ENCODE measurements around the gene HDAC10.
A peak's percentile ranks its signal among the peaks of the same experiment; 100 is the strongest.

HDAC10 gene

DNA sequence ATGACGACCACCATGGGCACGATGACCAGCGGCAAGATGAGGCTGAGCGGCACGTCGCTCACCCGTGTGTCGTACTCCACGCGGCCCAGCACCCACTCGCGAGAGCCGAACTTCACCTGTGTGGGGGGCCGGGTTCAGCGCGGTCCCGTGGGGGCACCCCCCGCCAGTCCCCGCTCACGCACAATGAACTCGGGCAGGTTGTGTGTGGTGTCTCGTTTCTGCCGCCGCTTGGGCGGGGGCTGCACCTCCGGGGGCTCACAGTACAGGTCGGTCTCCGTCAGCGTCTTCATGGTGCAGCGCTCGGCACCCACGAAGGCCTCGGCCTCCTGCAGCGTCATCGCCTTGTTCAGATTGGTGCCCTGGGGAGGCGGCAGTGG lies 30.3 kb upstream of the HDAC10 start:
- no peak overlapping the region for H3K23ac ChIP-seq (ENCODE audit: low read depth, low read length, poor library complexity)
- H3K9me3 ChIP-seq (replicated peaks in 1 of 2; ENCODE audit: control insufficient read depth in 2 of 2, insufficient read depth in 1 of 2, low read depth in 1 of 2, low read length in 2 of 2) = peaks cover 2 to 5% of the 10 kb centered on the region in 2 donors
- no peak overlapping the region for H3K4me2 ChIP-seq (ENCODE audit: insufficient read depth, low read length, poor library complexity, severe bottlenecking)
- no CpG with 5 or more reads among the region's 36 CpGs for WGBS, 2 donors (ENCODE audit: extremely low coverage in 2 of 2, insufficient read length in 2 of 2, insufficient replicate concordance in 1 of 2)
- H4K8ac ChIP-seq (ENCODE audit: low read depth, low read length) = no peak overlapping the region
- no peak overlapping the region for H3K4ac ChIP-seq (ENCODE audit: low read length)
- DNase-seq (ENCODE audit: low spot score) = no peak
- H3K4me3 ChIP-seq (ENCODE audit: low read length in 2 of 2) = no peak overlapping the region
- H3K18ac ChIP-seq (ENCODE audit: low read length) = no peak overlapping the region
- no peak overlapping the region for H3K27ac ChIP-seq (replicated peaks; ENCODE audit: low read length)
- no peak overlapping the region for H3K9ac ChIP-seq (ENCODE audit: low read depth, low read length, poor library complexity)
- no peaks in the 10 kb centered on the region for H3K27me3 ChIP-seq (ENCODE audit: control insufficient read depth in 3 of 3, insufficient read depth in 3 of 3, low read depth in 1 of 3, low read length in 3 of 3)
- peaks cover 69 to 93% of the 10 kb centered on the region in 2 donors for H3K36me3 ChIP-seq (replicated peaks in 1 of 2; ENCODE audit: control insufficient read depth in 2 of 2, insufficient read depth in 2 of 2, low read length in 2 of 2)
- peaks cover 6% of the 10 kb centered on the region for H3K79me1 ChIP-seq (ENCODE audit: low read depth, low read length)
- no peaks in the 10 kb centered on the region for H3K4me1 ChIP-seq (ENCODE audit: control insufficient read depth in 2 of 2, insufficient read depth in 1 of 2, low read depth in 1 of 2, low read length in 2 of 2)
- H2BK5ac ChIP-seq (ENCODE audit: low read length) = no peak overlapping the region
- H2AFZ ChIP-seq (ENCODE audit: low read length) = no peak overlapping the region
- no peak overlapping the region for H2AK5ac ChIP-seq (ENCODE audit: low read depth, low read length)
- no peak overlapping the region for H3K14ac ChIP-seq (ENCODE audit: low read length)
- no peak overlapping the region for H2BK15ac ChIP-seq (ENCODE audit: low read length)
- H2BK12ac ChIP-seq (ENCODE audit: low read length) = no peak overlapping the region
- no peak overlapping the region for H4K91ac ChIP-seq (ENCODE audit: low read depth, low read length, poor library complexity)
- H2BK120ac ChIP-seq (ENCODE audit: low read depth, low read length) = no peak overlapping the region

DNA sequence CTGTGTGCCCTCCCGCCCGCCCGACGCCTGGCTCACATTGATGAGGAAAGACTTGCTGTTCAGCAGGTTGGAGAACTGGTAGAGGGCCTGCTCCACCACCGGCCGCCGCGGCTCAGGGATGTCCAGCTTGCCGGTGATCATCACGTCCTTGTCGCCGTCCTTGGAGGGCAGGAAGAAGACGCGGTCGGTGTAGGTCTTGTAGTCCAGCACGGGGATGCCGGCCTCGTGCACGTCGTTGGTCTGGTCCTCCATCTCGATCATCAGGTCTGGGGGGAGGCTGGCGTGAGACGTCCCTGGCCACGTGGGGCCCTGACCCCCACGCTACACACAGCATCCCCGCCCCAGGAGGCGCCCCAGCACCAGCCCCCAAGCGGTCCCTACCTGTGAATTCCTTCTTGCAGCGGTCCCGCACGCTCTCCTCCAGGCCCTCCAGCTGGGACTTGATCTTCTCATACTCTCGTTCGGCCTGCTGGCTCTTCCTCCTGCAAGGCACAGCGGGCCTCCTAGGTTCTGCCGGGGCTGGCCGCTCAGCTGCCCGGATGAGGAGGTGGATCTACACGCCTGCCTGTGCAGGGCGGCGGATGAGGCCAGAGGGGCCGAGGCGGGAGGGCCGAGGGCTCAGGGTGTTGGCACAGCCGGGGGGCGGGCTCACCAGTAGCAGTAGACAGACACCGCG lies 29.8 kb upstream of the HDAC10 start:
- Histone ChIP-seq H3K4me3 (ENCODE audit: low read length in 2 of 2) (no peak overlapping the region), H4K91ac (ENCODE audit: low read depth, low read length, poor library complexity) (no peak overlapping the region), H3K9ac (ENCODE audit: low read depth, low read length, poor library complexity) (no peak overlapping the region), H4K8ac (ENCODE audit: low read depth, low read length) (no peak overlapping the region), H3K9me3 (replicated peaks in 1 of 2; ENCODE audit: control insufficient read depth in 2 of 2, insufficient read depth in 1 of 2, low read depth in 1 of 2, low read length in 2 of 2) (peaks cover 3 to 7% of the 10 kb centered on the region in 2 donors), H3K23ac (ENCODE audit: low read depth, low read length, poor library complexity) (no peak overlapping the region), H3K36me3 (replicated peaks in 1 of 2; ENCODE audit: control insufficient read depth in 2 of 2, insufficient read depth in 2 of 2, low read length in 2 of 2) (peaks cover 69 to 93% of the 10 kb centered on the region in 2 donors), H3K79me1 (ENCODE audit: low read depth, low read length) (peaks cover 9% of the 10 kb centered on the region), H2BK12ac (ENCODE audit: low read length) (no peak overlapping the region), H3K14ac (ENCODE audit: low read length) (no peak overlapping the region), H2BK5ac (ENCODE audit: low read length) (no peak overlapping the region), H3K27ac (replicated peaks; ENCODE audit: low read length) (no peak overlapping the region), H2AFZ (ENCODE audit: low read length) (no peak overlapping the region), H2AK5ac (ENCODE audit: low read depth, low read length) (no peak overlapping the region), H3K27me3 (ENCODE audit: control insufficient read depth in 3 of 3, insufficient read depth in 3 of 3, low read depth in 1 of 3, low read length in 3 of 3) (no peaks in the 10 kb centered on the region), H2BK120ac (ENCODE audit: low read depth, low read length) (no peak overlapping the region), H3K4me1 (ENCODE audit: control insufficient read depth in 2 of 2, insufficient read depth in 1 of 2, low read depth in 1 of 2, low read length in 2 of 2) (no peaks in the 10 kb centered on the region), H3K18ac (ENCODE audit: low read length) (no peak overlapping the region), H3K4ac (ENCODE audit: low read length) (no peak overlapping the region), H2BK15ac (ENCODE audit: low read length) (no peak overlapping the region), H3K4me2 (ENCODE audit: insufficient read depth, low read length, poor library complexity, severe bottlenecking) (no peak overlapping the region)
- DNase-seq (ENCODE audit: low spot score) = no peak
- WGBS, 2 donors (ENCODE audit: extremely low coverage in 2 of 2, insufficient read length in 2 of 2, insufficient replicate concordance in 1 of 2) = no CpG with 5 or more reads among the region's 47 CpGs

DNA sequence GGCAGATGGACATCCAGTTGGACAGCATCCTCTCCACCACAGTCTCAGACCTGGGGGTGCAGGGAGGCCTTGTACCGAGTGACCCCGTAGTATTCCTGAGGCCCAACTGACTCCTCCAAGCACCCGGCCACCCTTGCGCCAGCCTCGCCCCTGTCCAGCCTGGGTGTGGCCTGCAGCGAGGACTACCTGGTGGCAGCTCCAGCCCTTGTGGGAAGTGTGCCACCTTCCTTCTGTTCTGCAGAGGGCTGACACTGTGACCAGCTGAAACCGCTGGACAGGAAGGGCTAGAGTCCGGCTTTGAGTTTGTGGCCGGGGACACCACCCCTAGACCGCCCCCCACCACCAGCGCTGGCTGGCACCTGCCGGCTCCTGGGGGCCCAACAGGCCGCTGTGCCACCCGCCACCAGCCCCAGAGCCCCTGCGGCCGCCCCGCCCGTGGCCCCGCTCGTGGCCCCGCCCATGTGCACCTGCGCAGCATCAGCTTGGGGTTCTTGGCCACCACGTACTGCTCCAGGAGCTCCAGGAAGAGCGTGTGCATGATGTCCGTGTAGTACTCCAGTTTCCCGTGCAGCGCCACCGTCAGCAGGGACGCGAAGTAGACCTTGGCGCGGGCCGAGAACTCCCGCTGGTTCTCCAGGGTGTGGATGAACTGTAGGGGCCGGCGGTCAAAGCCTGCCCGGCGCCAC lies 29.1 kb upstream of the HDAC10 start:
- H3K9ac ChIP-seq (ENCODE audit: low read depth, low read length, poor library complexity) = no peak overlapping the region
- no peak overlapping the region for H3K4me2 ChIP-seq (ENCODE audit: insufficient read depth, low read length, poor library complexity, severe bottlenecking)
- peaks cover 3 to 7% of the 10 kb centered on the region in 2 donors for H3K9me3 ChIP-seq (replicated peaks in 1 of 2; ENCODE audit: control insufficient read depth in 2 of 2, insufficient read depth in 1 of 2, low read depth in 1 of 2, low read length in 2 of 2)
- no peak overlapping the region for H2AK5ac ChIP-seq (ENCODE audit: low read depth, low read length)
- no peak overlapping the region for H3K14ac ChIP-seq (ENCODE audit: low read length)
- H4K8ac ChIP-seq (ENCODE audit: low read depth, low read length) = no peak overlapping the region
- H3K18ac ChIP-seq (ENCODE audit: low read length) = no peak overlapping the region
- DNase-seq (ENCODE audit: low spot score) = no peak
- no peak overlapping the region for H3K4me3 ChIP-seq (ENCODE audit: low read length in 2 of 2)
- H2AFZ ChIP-seq (ENCODE audit: low read length) = no peak overlapping the region
- no peak overlapping the region for H2BK120ac ChIP-seq (ENCODE audit: low read depth, low read length)
- H3K27ac ChIP-seq (replicated peaks; ENCODE audit: low read length) = no peak overlapping the region
- no peak overlapping the region for H3K4ac ChIP-seq (ENCODE audit: low read length)
- no peak overlapping the region for H2BK15ac ChIP-seq (ENCODE audit: low read length)
- no peak overlapping the region for H4K91ac ChIP-seq (ENCODE audit: low read depth, low read length, poor library complexity)
- H3K27me3 ChIP-seq (ENCODE audit: control insufficient read depth in 3 of 3, insufficient read depth in 3 of 3, low read depth in 1 of 3, low read length in 3 of 3) = no peaks in the 10 kb centered on the region
- H3K36me3 ChIP-seq (replicated peaks in 1 of 2; ENCODE audit: control insufficient read depth in 2 of 2, insufficient read depth in 2 of 2, low read length in 2 of 2) = peaks cover 71 to 96% of the 10 kb centered on the region in 2 donors
- no peak overlapping the region for H3K23ac ChIP-seq (ENCODE audit: low read depth, low read length, poor library complexity)
- no peak overlapping the region for H2BK5ac ChIP-seq (ENCODE audit: low read length)
- no peak overlapping the region for H2BK12ac ChIP-seq (ENCODE audit: low read length)
- H3K4me1 ChIP-seq (ENCODE audit: control insufficient read depth in 2 of 2, insufficient read depth in 1 of 2, low read depth in 1 of 2, low read length in 2 of 2) = peaks cover 0 to 1% of the 10 kb centered on the region in 2 donors
- H3K79me1 ChIP-seq (ENCODE audit: low read depth, low read length) = peaks cover 10% of the 10 kb centered on the region
- WGBS, 2 donors (ENCODE audit: extremely low coverage in 2 of 2, insufficient read length in 2 of 2, insufficient replicate concordance in 1 of 2) = no CpG with 5 or more reads among the region's 38 CpGs

DNA sequence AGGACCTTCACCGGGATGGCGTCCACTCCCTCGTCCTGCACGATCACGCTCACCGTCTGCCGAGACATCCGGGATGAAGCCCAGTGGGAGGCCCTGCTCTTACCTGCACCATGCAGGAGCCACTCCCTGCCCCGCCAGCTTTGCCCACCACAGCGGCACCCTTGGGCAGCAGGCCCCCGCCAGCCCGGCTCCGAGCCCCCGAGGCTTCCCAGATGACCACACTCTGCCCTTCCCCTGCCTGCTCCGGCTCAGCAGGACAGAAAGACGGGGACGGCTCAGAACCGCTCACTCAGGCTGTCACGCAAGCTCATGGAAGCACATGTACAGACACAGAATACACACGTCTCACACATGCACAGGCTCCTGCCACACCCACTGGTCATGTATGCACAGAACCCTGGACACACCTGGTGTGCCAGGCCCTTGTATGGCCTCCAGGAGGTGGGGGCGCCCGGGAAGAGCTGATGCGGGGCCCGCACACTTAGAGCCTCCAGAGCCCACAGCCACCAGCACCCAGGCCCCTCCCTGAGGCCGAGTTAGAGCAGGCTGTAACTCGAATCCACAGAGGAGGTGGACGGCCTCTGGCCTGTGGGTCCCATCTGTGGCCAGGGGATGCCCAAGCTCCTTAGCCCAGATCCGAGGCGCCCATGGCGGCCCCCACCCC lies 28.0 kb upstream of the HDAC10 start:
- Histone ChIP-seq H3K4ac (ENCODE audit: low read length) (no peak overlapping the region), H3K9ac (ENCODE audit: low read depth, low read length, poor library complexity) (peak overlapping the region; percentile 70), H2AK5ac (ENCODE audit: low read depth, low read length) (no peak overlapping the region), H2BK12ac (ENCODE audit: low read length) (no peak overlapping the region), H3K4me3 (ENCODE audit: low read length in 2 of 2) (no peak overlapping the region), H3K9me3 (replicated peaks in 1 of 2; ENCODE audit: control insufficient read depth in 2 of 2, insufficient read depth in 1 of 2, low read depth in 1 of 2, low read length in 2 of 2) (peaks cover 3 to 7% of the 10 kb centered on the region in 2 donors), H3K27ac (replicated peaks; ENCODE audit: low read length) (no peak overlapping the region), H3K27me3 (ENCODE audit: control insufficient read depth in 3 of 3, insufficient read depth in 3 of 3, low read depth in 1 of 3, low read length in 3 of 3) (no peaks in the 10 kb centered on the region), H3K4me1 (ENCODE audit: control insufficient read depth in 2 of 2, insufficient read depth in 1 of 2, low read depth in 1 of 2, low read length in 2 of 2) (peaks cover 2 to 6% of the 10 kb centered on the region in 2 donors), H2BK120ac (ENCODE audit: low read depth, low read length) (no peak overlapping the region), H4K8ac (ENCODE audit: low read depth, low read length) (no peak overlapping the region), H3K23ac (ENCODE audit: low read depth, low read length, poor library complexity) (peak overlapping the region; percentile 43), H3K79me1 (ENCODE audit: low read depth, low read length) (peaks cover 10% of the 10 kb centered on the region), H3K18ac (ENCODE audit: low read length) (no peak overlapping the region), H2BK5ac (ENCODE audit: low read length) (no peak overlapping the region), H2BK15ac (ENCODE audit: low read length) (no peak overlapping the region), H2AFZ (ENCODE audit: low read length) (no peak overlapping the region), H3K14ac (ENCODE audit: low read length) (no peak overlapping the region), H3K36me3 (replicated peaks in 1 of 2; ENCODE audit: control insufficient read depth in 2 of 2, insufficient read depth in 2 of 2, low read length in 2 of 2) (peaks cover 70 to 95% of the 10 kb centered on the region in 2 donors), H3K4me2 (ENCODE audit: insufficient read depth, low read length, poor library complexity, severe bottlenecking) (no peak overlapping the region), H4K91ac (ENCODE audit: low read depth, low read length, poor library complexity) (no peak overlapping the region)
- WGBS, 2 donors (ENCODE audit: extremely low coverage in 2 of 2, insufficient read length in 2 of 2, insufficient replicate concordance in 1 of 2) = no CpG with 5 or more reads among the region's 30 CpGs
- DNase-seq (ENCODE audit: low spot score) = no peak

Data from neuronal stem cell (in vitro differentiated cells).